ENCODE data around the gene FGD6. TPM values are rescaled to one million over a fixed set of nuclear protein-coding genes. Genes with fewer than 3 reads are reported as not detected.
"Not testable (repeated sequence)": the region's sequence is repeated elsewhere in the genome, so short reads cannot be mapped to it uniquely, and the experiment has no call there.

Gene FGD6
- total and polyA plus RNA-seq, 3 donors from 2014 or later = 4.8 to 13.6 (median 13.1) TPM

- peaks cover 6% of the 10 kb centered on the region for H3K4me1 ChIP-seq
- H3K9me3 ChIP-seq = no peaks in the 10 kb centered on the region
- no peak for TF ChIP-seq POLR2A (IDR thresholded peaks at IDR 0.05)
- TF ChIP-seq, protein P1, sequence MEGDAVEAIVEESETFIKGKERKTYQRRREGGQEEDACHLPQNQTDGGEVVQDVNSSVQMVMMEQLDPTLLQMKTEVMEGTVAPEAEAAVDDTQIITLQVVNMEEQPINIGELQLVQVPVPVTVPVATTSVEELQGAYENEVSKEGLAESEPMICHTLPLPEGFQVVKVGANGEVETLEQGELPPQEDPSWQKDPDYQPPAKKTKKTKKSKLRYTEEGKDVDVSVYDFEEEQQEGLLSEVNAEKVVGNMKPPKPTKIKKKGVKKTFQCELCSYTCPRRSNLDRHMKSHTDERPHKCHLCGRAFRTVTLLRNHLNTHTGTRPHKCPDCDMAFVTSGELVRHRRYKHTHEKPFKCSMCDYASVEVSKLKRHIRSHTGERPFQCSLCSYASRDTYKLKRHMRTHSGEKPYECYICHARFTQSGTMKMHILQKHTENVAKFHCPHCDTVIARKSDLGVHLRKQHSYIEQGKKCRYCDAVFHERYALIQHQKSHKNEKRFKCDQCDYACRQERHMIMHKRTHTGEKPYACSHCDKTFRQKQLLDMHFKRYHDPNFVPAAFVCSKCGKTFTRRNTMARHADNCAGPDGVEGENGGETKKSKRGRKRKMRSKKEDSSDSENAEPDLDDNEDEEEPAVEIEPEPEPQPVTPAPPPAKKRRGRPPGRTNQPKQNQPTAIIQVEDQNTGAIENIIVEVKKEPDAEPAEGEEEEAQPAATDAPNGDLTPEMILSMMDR (IDR thresholded peaks at IDR 0.05) = no peak
- intact Hi-C loops (cut with DNase I; ENCODE audit: low total_unique reads) = no loop called here
- no peak overlapping the region for H3K27ac ChIP-seq
- no peaks in the 10 kb centered on the region for H3K27me3 ChIP-seq
- DNase-seq = no peak
- no peaks in the 10 kb centered on the region for H3K36me3 ChIP-seq (ENCODE audit: low read depth, missing control alignments)
- H3K4me3 ChIP-seq = no peak overlapping the region
These were observed 21.9 kb upstream of the FGD6 start for GRCh38 chr12:95239216-95239615.

DNA sequence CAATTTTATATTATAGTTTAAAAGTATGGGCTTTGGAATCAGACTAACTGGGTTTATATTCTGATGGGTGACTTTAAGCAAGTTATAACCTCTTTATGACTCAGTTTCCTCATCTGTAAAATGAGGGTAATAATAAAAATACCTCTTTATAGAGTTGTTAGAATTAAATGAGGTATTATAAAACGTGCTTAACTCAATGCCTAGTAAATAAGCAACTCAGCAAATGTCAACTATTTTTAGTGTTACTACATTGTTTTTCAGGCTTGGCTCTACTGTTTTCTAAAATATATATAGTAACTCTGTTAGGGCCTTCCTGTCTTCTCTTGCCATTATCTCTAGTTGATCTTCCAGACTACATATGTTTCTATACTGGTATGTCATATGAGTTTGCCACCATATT is 20.9 kb upstream of the FGD6 start:
- DNase-seq = no peak
- intact Hi-C loops (cut with DNase I; ENCODE audit: low total_unique reads) = no loop called here
- Histone ChIP-seq H3K9me3 (no peaks in the 10 kb centered on the region), H3K4me3 (no peak overlapping the region), H3K36me3 (ENCODE audit: low read depth, missing control alignments) (no peaks in the 10 kb centered on the region), H3K27me3 (no peaks in the 10 kb centered on the region), H3K27ac (no peak overlapping the region), H3K4me1 (peaks cover 6% of the 10 kb centered on the region)
- TF ChIP-seq, protein P1 (IDR thresholded peaks at IDR 0.05) = no peak
- TF ChIP-seq POLR2A (IDR thresholded peaks at IDR 0.05) = no peak
- 71 to 93% methylated on average over 1 of the region's 1 CpG for WGBS, 2 donors

- Histone ChIP-seq H3K4me1 (peaks cover 6% of the 10 kb centered on the region), H3K27me3 (no peaks in the 10 kb centered on the region), H3K9me3 (no peaks in the 10 kb centered on the region), H3K27ac (no peak overlapping the region), H3K4me3 (no peak overlapping the region), H3K36me3 (ENCODE audit: low read depth, missing control alignments) (no peaks in the 10 kb centered on the region)
- 23 to 54% methylated on average over 1 of the region's 1 CpG for WGBS, 2 donors
- TF ChIP-seq, protein P1 (IDR thresholded peaks at IDR 0.05) = no peak
- TF ChIP-seq POLR2A (IDR thresholded peaks at IDR 0.05) = no peak
- intact Hi-C loops (cut with DNase I; ENCODE audit: low total_unique reads) = no loop called here
- no peak for DNase-seq
These were observed 20.0 kb upstream of the FGD6 start for GRCh38 chr12:95237315-95237714.

DNA sequence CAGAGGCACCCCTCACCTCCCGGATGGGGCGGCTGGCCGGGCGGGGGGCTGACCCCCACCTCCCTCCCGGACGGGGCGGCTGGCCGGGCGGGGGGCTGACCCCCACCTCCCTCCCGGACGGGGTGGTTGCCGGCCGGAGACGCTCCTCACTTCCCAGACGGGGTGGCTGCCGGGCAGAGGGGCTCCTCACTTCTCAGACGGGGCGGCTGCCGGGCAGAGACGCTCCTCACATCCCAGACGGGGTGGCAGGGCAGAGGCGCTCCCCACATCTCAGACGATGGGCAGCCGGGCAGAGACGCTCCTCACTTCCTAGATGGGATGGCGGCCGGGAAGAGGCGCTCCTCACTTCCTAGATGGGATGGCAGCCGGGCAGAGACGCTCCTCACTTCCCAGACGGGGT is 18.4 kb upstream of the FGD6 start:
- H3K27ac ChIP-seq; H3K4me3 ChIP-seq; intact Hi-C loops (cut with DNase I; ENCODE audit: low total_unique reads); H3K36me3 ChIP-seq (ENCODE audit: low read depth, missing control alignments); H3K9me3 ChIP-seq; DNase-seq; H3K4me1 ChIP-seq; H3K27me3 ChIP-seq: not testable (repeated sequence)
- WGBS, 2 donors = 88% methylated on average over 21 of the region's 31 CpGs; no CpG with 5 or more reads in 1 of the 2 donors

GRCh38 chr12:95234187-95234586 is 16.9 kb upstream of the FGD6 start:
- H3K4me3 ChIP-seq; DNase-seq; H3K27me3 ChIP-seq; H3K36me3 ChIP-seq (ENCODE audit: low read depth, missing control alignments); intact Hi-C loops (cut with DNase I; ENCODE audit: low total_unique reads); H3K27ac ChIP-seq; H3K9me3 ChIP-seq: not testable (repeated sequence)
- H3K4me1 ChIP-seq = peaks cover 10% of the 10 kb centered on the region
- WGBS, 2 donors = 80 to 98% methylated on average over 14 of the region's 14 CpGs

DNA sequence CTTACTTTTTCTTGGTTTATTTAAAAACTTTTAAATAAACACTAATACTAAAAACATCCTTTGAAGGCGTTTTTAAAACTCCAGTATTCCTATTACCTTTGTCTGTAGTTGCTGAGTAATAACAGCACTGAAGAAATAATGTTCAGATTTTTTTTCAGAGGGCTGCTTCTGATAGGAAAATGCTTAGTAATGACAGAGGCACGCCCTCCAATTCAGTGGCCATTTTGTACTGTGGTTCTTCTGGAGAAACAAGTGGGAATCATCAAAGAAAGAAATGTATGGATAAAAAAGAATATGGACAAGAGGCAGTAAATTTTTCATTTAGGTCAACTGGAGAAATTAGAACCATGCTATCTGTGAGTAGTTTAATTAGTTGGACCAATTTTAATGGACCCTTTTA is 13.9 kb upstream of the FGD6 start:
- Histone ChIP-seq H3K27ac (no peak overlapping the region), H3K9me3 (no peaks in the 10 kb centered on the region), H3K27me3 (no peaks in the 10 kb centered on the region), H3K4me3 (no peak overlapping the region), H3K4me1 (peaks cover 15% of the 10 kb centered on the region), H3K36me3 (ENCODE audit: low read depth, missing control alignments) (no peaks in the 10 kb centered on the region)
- WGBS, 2 donors = 57 to 62% methylated on average over 2 of the region's 2 CpGs
- TF ChIP-seq POLR2A (IDR thresholded peaks at IDR 0.05) = no peak
- TF ChIP-seq, protein P1 (IDR thresholded peaks at IDR 0.05) = no peak
- no peak for DNase-seq
- intact Hi-C loops (cut with DNase I; ENCODE audit: low total_unique reads) = no loop called here

All from testis (tissue), 3 donors.